ENCODE measurements around the gene CXCR6. TPM values are rescaled to one million over a fixed set of nuclear protein-coding genes. Genes with fewer than 3 reads are reported as not detected.

Gene CXCR6
- total and polyA plus RNA-seq, 7 donors = 0.36 to 3.3 (median 0.72) TPM; not detected in 3

GRCh38 chr3:45980229-45980813 is 37.1 kb downstream of the CXCR6 start:
- DNase-seq = no peak
- Histone ChIP-seq H3K4me1 (peaks cover 0 to 40% (median 24%) of the 10 kb centered on the region in 4 donors), H3K9me3 (no peaks in the 10 kb centered on the region), H3K4me3 (no peak overlapping the region), H3K27ac (no peak overlapping the region), H3K27me3 (no peaks in the 10 kb centered on the region), H3K36me3 (peaks cover 16 to 91% (median 47%) of the 10 kb centered on the region in 4 donors)
- WGBS, 2 donors = 66 to 76% methylated on average over 7 of the region's 7 CpGs
- TF ChIP-seq EP300 (IDR thresholded peaks at IDR 0.05) (no peak), CTCF (IDR thresholded peaks at IDR 0.05) (no peak), POLR2AphosphoS5 (IDR thresholded peaks at IDR 0.05) (no peak), POLR2A (IDR thresholded peaks at IDR 0.05) (no peak)
- intact Hi-C loops (cut with DNase I) = no loop called here

- Histone ChIP-seq H3K36me3 (peaks cover 16 to 86% (median 44%) of the 10 kb centered on the region in 4 donors), H3K27me3 (no peaks in the 10 kb centered on the region), H3K4me1 (peaks cover 0 to 42% (median 29%) of the 10 kb centered on the region in 4 donors), H3K27ac (peak overlapping the region in 2 of 4 donors; percentile 97 to 98), H3K4me3 (no peak overlapping the region), H3K9me3 (no peaks in the 10 kb centered on the region)
- 98 to 99% methylated on average over 2 of the region's 2 CpGs for WGBS, 2 donors
- DNase-seq = no peak
- intact Hi-C loops (cut with DNase I) = no loop called here
- TF ChIP-seq POLR2AphosphoS5 (IDR thresholded peaks at IDR 0.05) (no peak), POLR2A (IDR thresholded peaks at IDR 0.05) (no peak), EP300 (IDR thresholded peaks at IDR 0.05) (no peak), CTCF (IDR thresholded peaks at IDR 0.05) (no peak)
Observed at GRCh38 chr3:45980819-45981218, 37.6 kb downstream of the CXCR6 start.

GRCh38 chr3:45981346-45982074 is 38.2 kb downstream of the CXCR6 start:
- Histone ChIP-seq H3K9me3 (no peaks in the 10 kb centered on the region), H3K4me1 (peaks cover 0 to 49% (median 36%) of the 10 kb centered on the region in 4 donors), H3K27me3 (no peaks in the 10 kb centered on the region), H3K36me3 (peaks cover 16 to 79% (median 43%) of the 10 kb centered on the region in 4 donors), H3K27ac (peak overlapping the region in 3 of 4 donors; percentile 93 to 98 (median 97)), H3K4me3 (no peak overlapping the region)
- TF ChIP-seq CTCF (IDR thresholded peaks at IDR 0.05) = no peak
- no peak for TF ChIP-seq POLR2A (IDR thresholded peaks at IDR 0.05)
- TF ChIP-seq EP300 (IDR thresholded peaks at IDR 0.05) = no peak
- TF ChIP-seq POLR2AphosphoS5 (IDR thresholded peaks at IDR 0.05) = no peak
- DNase-seq = no peak
- WGBS, 2 donors = 70 to 73% methylated on average over 2 of the region's 2 CpGs
- intact Hi-C loops (cut with DNase I) = no loop called here

- peaks cover 0 to 64% (median 58%) of the 10 kb centered on the region in 4 donors for H3K4me1 ChIP-seq
- WGBS, 2 donors = 91% methylated on average over 3 of the region's 3 CpGs
- peak overlapping the region in 3 of 4 donors; percentile 93 to 98 (median 97) for H3K27ac ChIP-seq
- peaks cover 16 to 60% (median 32%) of the 10 kb centered on the region in 4 donors for H3K36me3 ChIP-seq
- TF ChIP-seq CTCF (IDR thresholded peaks at IDR 0.05) = no peak
- no peak for TF ChIP-seq EP300 (IDR thresholded peaks at IDR 0.05)
- no peak for DNase-seq
- H3K4me3 ChIP-seq = no peak overlapping the region
- no peaks in the 10 kb centered on the region for H3K9me3 ChIP-seq
- intact Hi-C loops (cut with DNase I) = no loop called here
- no peaks in the 10 kb centered on the region for H3K27me3 ChIP-seq
Observed at GRCh38 chr3:45983770-45984169, 40.5 kb downstream of the CXCR6 start.
